A673 (cell line): ENCODE measurements around the gene KRT10.

Experiments used
- EZH2 ChIP-seq: fragments of 200-600 bp; sonication (generic); IDR thresholded peaks from 2 replicates; pipeline ENCODE4 v1.6.1; 2017; ENCODE audit warnings: borderline replicate concordance, low read depth, mild to moderate bottlenecking, mixed read lengths, antibody characterized with exemption, low read length; ENCODE audit not compliant: poor library complexity, severe bottlenecking
- TF ChIP-seq, protein P1 (sequence below): fragments of 300-800, 200-600 bp; sonication (generic); conservative IDR thresholded peaks from 2 replicates; pipeline ENCODE4 v1.5.1; 2017; ENCODE audit warnings: low read depth, mild to moderate bottlenecking, antibody characterized with exemption, low read length, moderate library complexity, mixed read lengths

DNA sequence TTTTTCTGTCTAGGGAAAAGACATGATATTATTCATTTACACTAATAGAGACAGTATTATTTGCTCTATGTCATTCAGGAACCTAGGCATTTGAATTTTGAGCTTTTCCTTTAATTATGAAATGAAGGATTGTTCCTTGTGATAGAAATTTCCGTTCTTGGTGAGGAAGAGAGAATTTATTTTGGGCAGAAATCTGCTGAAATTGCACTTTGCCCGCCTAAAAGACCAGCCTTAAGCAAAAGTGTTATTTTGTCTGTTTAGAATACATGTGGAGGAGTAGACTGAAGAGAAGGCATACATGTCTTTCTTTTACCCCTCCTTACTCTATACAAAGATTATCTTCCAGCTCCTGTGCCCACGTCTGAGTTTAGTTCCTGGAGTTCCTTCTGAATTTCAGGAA, 16.8 kb upstream of the KRT10 start:
- TF ChIP-seq, protein P1, sequence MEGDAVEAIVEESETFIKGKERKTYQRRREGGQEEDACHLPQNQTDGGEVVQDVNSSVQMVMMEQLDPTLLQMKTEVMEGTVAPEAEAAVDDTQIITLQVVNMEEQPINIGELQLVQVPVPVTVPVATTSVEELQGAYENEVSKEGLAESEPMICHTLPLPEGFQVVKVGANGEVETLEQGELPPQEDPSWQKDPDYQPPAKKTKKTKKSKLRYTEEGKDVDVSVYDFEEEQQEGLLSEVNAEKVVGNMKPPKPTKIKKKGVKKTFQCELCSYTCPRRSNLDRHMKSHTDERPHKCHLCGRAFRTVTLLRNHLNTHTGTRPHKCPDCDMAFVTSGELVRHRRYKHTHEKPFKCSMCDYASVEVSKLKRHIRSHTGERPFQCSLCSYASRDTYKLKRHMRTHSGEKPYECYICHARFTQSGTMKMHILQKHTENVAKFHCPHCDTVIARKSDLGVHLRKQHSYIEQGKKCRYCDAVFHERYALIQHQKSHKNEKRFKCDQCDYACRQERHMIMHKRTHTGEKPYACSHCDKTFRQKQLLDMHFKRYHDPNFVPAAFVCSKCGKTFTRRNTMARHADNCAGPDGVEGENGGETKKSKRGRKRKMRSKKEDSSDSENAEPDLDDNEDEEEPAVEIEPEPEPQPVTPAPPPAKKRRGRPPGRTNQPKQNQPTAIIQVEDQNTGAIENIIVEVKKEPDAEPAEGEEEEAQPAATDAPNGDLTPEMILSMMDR, result no peak
- TF ChIP-seq EZH2, result no peak
